ENCODE measurements around the gene NUP214. TPM values are rescaled to one million over a fixed set of nuclear protein-coding genes. Genes with fewer than 3 reads are reported as not detected.

NUP214 gene
- total and polyA plus RNA-seq, 2 of the 8 experiments (the other 6 are each of a cell fraction or from before 2014, with no cell fraction given) = 28.6 to 50.2 TPM

DNA sequence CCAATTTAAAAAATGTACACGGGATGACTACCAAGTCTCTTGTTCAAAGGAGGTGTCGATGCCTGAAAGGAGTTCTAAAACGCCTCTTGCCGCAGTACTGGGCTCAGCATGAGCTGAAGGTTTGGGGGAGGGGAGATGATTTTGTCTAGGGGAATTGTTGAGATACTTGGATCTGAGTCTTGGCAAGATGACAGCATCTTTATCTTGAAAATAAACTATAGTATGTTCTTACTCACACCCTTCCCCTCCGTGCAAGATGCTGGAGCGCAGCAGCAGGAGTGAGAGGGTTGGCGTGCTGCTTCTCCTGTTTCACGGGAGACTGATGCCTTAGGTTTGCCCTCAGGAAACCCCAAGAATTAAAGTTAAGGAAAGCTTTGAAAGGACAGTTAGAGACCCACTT is 103.6 kb downstream of the NUP214 start:
- Histone ChIP-seq H3K23ac (ENCODE audit: insufficient read length) (no peak overlapping the region), H3K56ac (replicated peaks; ENCODE audit: insufficient read length, low read depth, low read length) (no peak overlapping the region), H3K36me3 (ENCODE audit: control insufficient read depth in 2 of 4, insufficient read depth in 4 of 4, low read length in 3 of 4) (peaks cover 0 to 27% (median 14%) of the 10 kb centered on the region in 4 experiments; a peak in 5 of 8 replicates), H3K4me2 (ENCODE audit: insufficient read depth in 1 of 2, low read depth in 2 of 2, low read length in 2 of 2) (no peak overlapping the region), H2BK12ac (ENCODE audit: low read depth, low read length) (no peak overlapping the region), H2AFZ (ENCODE audit: low read length) (no peak overlapping the region), H4K91ac (replicated peaks; ENCODE audit: insufficient read length, low read length) (no peak overlapping the region), H3K14ac (ENCODE audit: insufficient read length) (no peak overlapping the region), H4K20me1 (replicated peaks in 1 of 2; ENCODE audit: control insufficient read depth in 1 of 2, insufficient read depth in 2 of 2, low read length in 2 of 2) (no peaks in the 10 kb centered on the region), H3K27ac (ENCODE audit: low read depth, low read length) (no peak overlapping the region), H2BK5ac (ENCODE audit: low read depth, low read length) (no peak overlapping the region), H3K9me3 (ENCODE audit: insufficient read depth in 2 of 2, low read depth in 1 of 2, low read length in 1 of 2) (no peaks in the 10 kb centered on the region), H3K4ac (replicated peaks; ENCODE audit: insufficient read length, low read depth, low read length) (no peak overlapping the region), H3K9ac (replicated peaks in 1 of 4; ENCODE audit: extremely low read depth in 1 of 4, low read depth in 3 of 4, low read length in 3 of 4) (no peak overlapping the region), H2AK5ac (ENCODE audit: low read depth, low read length) (no peak overlapping the region), H3K4me3 (ENCODE audit: extremely low read depth in 1 of 4, insufficient read depth in 2 of 4, low read depth in 3 of 4, low read length in 4 of 4) (no peak overlapping the region), H2BK15ac (ENCODE audit: low read length) (no peak overlapping the region), H3K27me3 (replicated peaks in 1 of 4; ENCODE audit: control insufficient read depth in 3 of 4, extremely low read depth in 1 of 4, insufficient read depth in 3 of 4, low read length in 3 of 4) (no peaks in the 10 kb centered on the region), H3K18ac (ENCODE audit: extremely low read depth, low read length) (no peak overlapping the region), H3K23me2 (ENCODE audit: low read depth, low read length) (peaks cover 1% of the 10 kb centered on the region; the same call in 1 of the 2 replicates), H2BK20ac (ENCODE audit: low read length) (no peak overlapping the region), H4K5ac (ENCODE audit: insufficient read length, low read depth, low read length) (no peak overlapping the region), H2BK120ac (replicated peaks; ENCODE audit: low read depth, low read length) (no peak overlapping the region), H3K79me2 (ENCODE audit: control insufficient read depth in 1 of 2, insufficient read depth in 2 of 2, low read length in 2 of 2) (no peaks in the 10 kb centered on the region), H3K79me1 (ENCODE audit: low read depth, low read length) (no peaks in the 10 kb centered on the region), H3K4me1 (replicated peaks in 1 of 4; ENCODE audit: control insufficient read depth in 3 of 4, insufficient read depth in 4 of 4, low read length in 3 of 4) (peaks cover 8 to 16% (median 13%) of the 10 kb centered on the region in 4 experiments; a peak in 6 of 7 replicates), H4K8ac (ENCODE audit: extremely low read depth, insufficient read depth, low read length) (no peak overlapping the region)
- CTCF ChIA-PET (ENCODE audit: partially characterized antibody) = interaction anchor here (1.3 to 5.4 kb wide), 3 partner anchors 27 to 107 kb away, joined by 3 to 36 read pairs (median 6); no protein-coding TSS in a partner anchor
- 88% methylated on average over 8 of the region's 8 CpGs; no CpG with 5 or more reads in 1 of the 2 experiments for WGBS, 2 experiments (ENCODE audit: extremely low coverage in 1 of 2, insufficient coverage in 1 of 2, insufficient read length in 1 of 2, insufficient replicate concordance in 2 of 2, low coverage in 1 of 2, low lambda C conversion rate in 2 of 2, missing lambda C conversion rate in 1 of 2)
- no peak for FAIRE-seq
- POLR2A ChIA-PET (ENCODE audit: partially characterized antibody) = interaction anchor here (0.9 to 2.9 kb wide), 3 partner anchors 8 to 144 kb away, joined by 3 to 18 read pairs (median 7); no protein-coding TSS in a partner anchor
- DNase-seq (ENCODE audit: low read depth in 1 of 2, low spot score in 2 of 2) = no peak
- TF ChIP-seq RNF2 (IDR thresholded peaks at IDR 0.05; ENCODE audit: borderline replicate concordance, low read depth, low read length, missing control alignments, poor library complexity, severe bottlenecking) (no peak), BCL11A (IDR thresholded peaks at IDR 0.05; ENCODE audit: low read depth in 2 of 2, low read length in 2 of 2) (no peak), SRF (IDR thresholded peaks at IDR 0.05; ENCODE audit: low read depth, low read length) (no peak), CHD1 (IDR thresholded peaks at IDR 0.05; ENCODE audit: low read depth, low read length) (no peak), EZH2 (IDR thresholded peaks at IDR 0.05; ENCODE audit: low read depth, low read length, severe bottlenecking) (no peak)

All from H1 (cell line).